ENCODE measurements around the gene L3HYPDH. TPM values are rescaled to one million over a fixed set of nuclear protein-coding genes. Genes with fewer than 3 reads are reported as not detected.
A peak's percentile ranks its signal among the peaks of the same experiment; 100 is the strongest.

L3HYPDH gene
- total RNA-seq (11.9 TPM), polyA plus RNA-seq (25.1 TPM)
- long read RNA-seq, donor 1 = 0 reads
- long read RNA-seq, donor 2 = 0 reads
- long read RNA-seq, donor 3, partial matches to known transcripts = 0 of 6 reads
- long read RNA-seq, donor 3, other reads (novel, unspliced or antisense) = 0 of 6 reads
- long read RNA-seq, donor 4, partial matches to known transcripts = 0 of 3 reads
- long read RNA-seq, donor 4, other reads (novel, unspliced or antisense) = 0 of 3 reads
- long read RNA-seq, donor 5, partial matches to known transcripts = 0 of 9 reads
- long read RNA-seq, donor 5, other reads (novel, unspliced or antisense) = 0 of 9 reads
- long read RNA-seq, donor 6 = 0 reads
- long read RNA-seq, donor 7, partial matches to known transcripts = 0 of 2 reads
- long read RNA-seq, donor 7, other reads (novel, unspliced or antisense) = 0 of 2 reads
- long read RNA-seq, donor 8 = 0 reads
- long read RNA-seq, donor 9, partial matches to known transcripts = 0 of 3 reads
- long read RNA-seq, donor 9, other reads (novel, unspliced or antisense) = 0 of 3 reads
- long read RNA-seq, donor 10, partial matches to known transcripts = 0 of 1 reads
- long read RNA-seq, donor 10, other reads (novel, unspliced or antisense) = 0 of 1 reads

DNA sequence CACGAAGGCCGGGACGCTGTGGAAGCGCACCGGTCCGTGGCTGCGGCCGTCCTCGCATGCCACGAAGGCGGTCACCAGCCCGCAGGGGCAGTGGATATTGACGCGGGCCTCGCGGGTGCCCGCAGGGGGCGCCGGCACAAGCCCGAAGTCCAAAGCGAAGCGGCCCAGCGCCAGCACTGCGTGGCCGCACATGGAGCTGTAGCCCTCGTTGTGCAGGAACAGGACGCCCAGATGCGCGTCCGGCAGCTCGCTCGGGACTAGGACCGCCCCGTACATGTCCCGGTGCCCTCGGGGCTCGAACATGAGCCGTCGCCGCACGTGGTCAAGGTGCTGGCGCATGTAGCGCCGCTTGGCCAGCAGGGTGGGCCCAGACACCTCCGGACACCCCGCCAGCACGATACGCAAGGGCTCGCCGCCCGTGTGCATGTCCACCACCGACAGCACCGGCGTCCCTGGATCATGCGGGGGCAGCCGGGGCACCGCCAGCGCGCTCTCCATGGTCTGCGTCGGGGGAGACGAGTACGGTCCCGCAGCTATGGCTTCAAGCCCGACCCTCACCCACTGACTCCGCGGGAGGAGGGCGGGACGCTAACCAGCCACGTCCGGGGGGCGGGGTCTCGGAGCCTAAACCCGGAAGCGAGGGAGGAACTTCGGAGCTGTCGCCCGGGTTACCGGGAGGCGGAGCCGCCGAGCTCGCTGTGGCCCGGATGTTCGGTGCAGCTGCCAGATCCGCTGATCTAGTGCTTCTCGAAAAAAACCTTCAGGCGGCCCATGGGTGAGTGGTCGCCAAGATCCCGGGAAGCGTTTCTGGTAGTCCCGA lies at the start of gene L3HYPDH, which contains the start of gene JKAMP:
Gene L3HYPDH, minus strand, starts transcription at position 590 of the 820 bp plus-strand sequence. Its CDS starts 92 bp downstream, at position 498.
Gene JKAMP, plus strand, starts transcription at position 699 of the 820 bp plus-strand sequence. Its CDS starts 73 bp downstream, at position 772.
- no peaks in the 10 kb centered on the region for H3K9me3 ChIP-seq (ENCODE audit: control insufficient read depth in 2 of 2, insufficient read depth in 1 of 2, low read length in 1 of 2)
- peak; percentile 87 to 98 (median 95) for DNase-seq (ENCODE audit: low read depth in 6 of 9, low spot score in 9 of 9)
- H3K27ac ChIP-seq (ENCODE audit: low read depth in 1 of 2, low read length in 1 of 2) = peak within 1 kb of the TSS; percentile 82 to 88
- under 1% methylated on average over 92 of the region's 92 CpGs for WGBS
- H3K27me3 ChIP-seq (ENCODE audit: control insufficient read depth in 2 of 2, insufficient read depth in 1 of 2, low read length in 1 of 2) = no peaks in the 10 kb centered on the region
- peaks cover 0 to 11% of the 10 kb centered on the region in 2 donors for H3K36me3 ChIP-seq (ENCODE audit: control insufficient read depth in 2 of 2, insufficient read depth in 2 of 2, low read length in 1 of 2)
- peak within 1 kb of the TSS; percentile 76 to 94 for H3K4me3 ChIP-seq (ENCODE audit: low read length in 2 of 2)
- H3K4me1 ChIP-seq (ENCODE audit: control insufficient read depth in 2 of 2, insufficient read depth in 2 of 2, low read length in 2 of 2) = peaks cover 11 to 16% of the 10 kb centered on the region in 2 donors

DNA sequence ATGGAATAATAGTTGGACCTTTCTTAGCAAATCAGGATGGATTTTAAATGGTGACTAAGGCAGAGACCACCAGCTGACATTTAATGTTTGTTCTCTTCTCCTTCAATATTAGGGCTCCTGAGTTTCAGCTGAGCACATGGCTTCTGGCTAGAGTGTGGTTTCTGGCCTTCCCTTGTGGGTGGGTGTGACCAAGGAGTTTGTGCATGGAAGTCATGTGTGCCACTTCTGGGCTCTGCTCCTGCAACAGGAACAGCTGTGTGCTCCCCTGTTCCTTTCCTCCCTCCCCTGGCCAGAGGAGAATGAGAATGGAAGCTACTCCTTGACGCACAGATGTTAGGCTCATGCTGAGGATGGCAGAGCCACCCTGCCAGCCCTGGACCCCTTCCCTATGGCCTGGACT lies 48.2 kb upstream of the L3HYPDH start:
- Histone ChIP-seq H3K4me1 (ENCODE audit: control insufficient read depth in 2 of 2, insufficient read depth in 2 of 2, low read length in 2 of 2) (no peaks in the 10 kb centered on the region), H3K27me3 (ENCODE audit: control insufficient read depth in 2 of 2, insufficient read depth in 1 of 2, low read length in 1 of 2) (no peaks in the 10 kb centered on the region), H3K4me3 (ENCODE audit: low read length in 2 of 2) (no peak overlapping the region), H3K36me3 (ENCODE audit: control insufficient read depth in 2 of 2, insufficient read depth in 2 of 2, low read length in 1 of 2) (no peaks in the 10 kb centered on the region), H3K9me3 (ENCODE audit: control insufficient read depth in 2 of 2, insufficient read depth in 1 of 2, low read length in 1 of 2) (no peaks in the 10 kb centered on the region), H3K27ac (ENCODE audit: low read depth in 1 of 2, low read length in 1 of 2) (no peak overlapping the region)
- no peak for DNase-seq (ENCODE audit: low read depth in 6 of 9, low spot score in 9 of 9)
- WGBS = 100% methylated on average over 1 of the region's 1 CpG

DNA sequence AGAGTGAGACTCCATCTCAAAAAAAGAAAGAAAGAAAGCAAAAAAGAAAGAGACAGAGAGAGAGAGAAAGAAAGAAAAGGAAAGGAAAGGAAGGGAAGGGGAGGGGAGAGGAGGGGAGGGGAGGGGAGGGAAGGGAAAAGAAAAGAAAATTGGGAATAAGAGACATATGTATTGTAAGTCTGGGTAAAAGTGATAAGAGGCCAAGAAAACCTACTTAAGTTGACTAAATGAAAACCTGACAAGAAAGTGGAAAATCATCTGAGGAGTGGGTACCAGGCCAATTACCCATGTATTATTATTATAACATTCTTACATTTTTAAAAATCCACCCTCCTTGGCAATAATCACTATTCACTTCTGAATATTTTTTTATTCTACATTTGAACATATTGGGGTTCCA lies 46.1 kb upstream of the L3HYPDH start:
- Histone ChIP-seq H3K4me1 (ENCODE audit: control insufficient read depth in 2 of 2, insufficient read depth in 2 of 2, low read length in 2 of 2) (no peaks in the 10 kb centered on the region), H3K27me3 (ENCODE audit: control insufficient read depth in 2 of 2, insufficient read depth in 1 of 2, low read length in 1 of 2) (no peaks in the 10 kb centered on the region), H3K36me3 (ENCODE audit: control insufficient read depth in 2 of 2, insufficient read depth in 2 of 2, low read length in 1 of 2) (no peaks in the 10 kb centered on the region), H3K27ac (ENCODE audit: low read depth in 1 of 2, low read length in 1 of 2) (no peak overlapping the region), H3K4me3 (ENCODE audit: low read length in 2 of 2) (no peak overlapping the region), H3K9me3 (ENCODE audit: control insufficient read depth in 2 of 2, insufficient read depth in 1 of 2, low read length in 1 of 2) (no peaks in the 10 kb centered on the region)
- no peak for DNase-seq (ENCODE audit: low read depth in 6 of 9, low spot score in 9 of 9)

- 95% methylated on average over 2 of the region's 2 CpGs for WGBS
- Histone ChIP-seq H3K9me3 (ENCODE audit: control insufficient read depth in 2 of 2, insufficient read depth in 1 of 2, low read length in 1 of 2) (no peaks in the 10 kb centered on the region), H3K36me3 (ENCODE audit: control insufficient read depth in 2 of 2, insufficient read depth in 2 of 2, low read length in 1 of 2) (no peaks in the 10 kb centered on the region), H3K4me3 (ENCODE audit: low read length in 2 of 2) (no peak overlapping the region), H3K27ac (ENCODE audit: low read depth in 1 of 2, low read length in 1 of 2) (no peak overlapping the region), H3K4me1 (ENCODE audit: control insufficient read depth in 2 of 2, insufficient read depth in 2 of 2, low read length in 2 of 2) (no peaks in the 10 kb centered on the region), H3K27me3 (ENCODE audit: control insufficient read depth in 2 of 2, insufficient read depth in 1 of 2, low read length in 1 of 2) (no peaks in the 10 kb centered on the region)
- no peak for DNase-seq (ENCODE audit: low read depth in 6 of 9, low spot score in 9 of 9)
Measured at GRCh38 chr14:59529189-59529588, 45.0 kb upstream of the L3HYPDH start.

- H3K27ac ChIP-seq (ENCODE audit: low read depth in 1 of 2, low read length in 1 of 2) = no peak overlapping the region
- no peaks in the 10 kb centered on the region for H3K4me1 ChIP-seq (ENCODE audit: control insufficient read depth in 2 of 2, insufficient read depth in 2 of 2, low read length in 2 of 2)
- WGBS = 96% methylated on average over 3 of the region's 3 CpGs
- no peaks in the 10 kb centered on the region for H3K9me3 ChIP-seq (ENCODE audit: control insufficient read depth in 2 of 2, insufficient read depth in 1 of 2, low read length in 1 of 2)
- no peak for DNase-seq (ENCODE audit: low read depth in 6 of 9, low spot score in 9 of 9)
- H3K4me3 ChIP-seq (ENCODE audit: low read length in 2 of 2) = no peak overlapping the region
- H3K27me3 ChIP-seq (ENCODE audit: control insufficient read depth in 2 of 2, insufficient read depth in 1 of 2, low read length in 1 of 2) = no peaks in the 10 kb centered on the region
- H3K36me3 ChIP-seq (ENCODE audit: control insufficient read depth in 2 of 2, insufficient read depth in 2 of 2, low read length in 1 of 2) = no peaks in the 10 kb centered on the region
Measured at GRCh38 chr14:59520224-59520623, 36.0 kb upstream of the L3HYPDH start.

GRCh38 chr14:59511916-59512575 lies 27.8 kb upstream of the L3HYPDH start:
- peak in 3 of 9 donors; percentile 3 to 28 (median 23) for DNase-seq (ENCODE audit: low read depth in 6 of 9, low spot score in 9 of 9)
- H3K4me3 ChIP-seq (ENCODE audit: low read length in 2 of 2) = no peak overlapping the region
- H3K27ac ChIP-seq (ENCODE audit: low read depth in 1 of 2, low read length in 1 of 2) = no peak overlapping the region
- H3K9me3 ChIP-seq (ENCODE audit: control insufficient read depth in 2 of 2, insufficient read depth in 1 of 2, low read length in 1 of 2) = no peaks in the 10 kb centered on the region
- no peaks in the 10 kb centered on the region for H3K4me1 ChIP-seq (ENCODE audit: control insufficient read depth in 2 of 2, insufficient read depth in 2 of 2, low read length in 2 of 2)
- H3K27me3 ChIP-seq (ENCODE audit: control insufficient read depth in 2 of 2, insufficient read depth in 1 of 2, low read length in 1 of 2) = no peaks in the 10 kb centered on the region
- no peaks in the 10 kb centered on the region for H3K36me3 ChIP-seq (ENCODE audit: control insufficient read depth in 2 of 2, insufficient read depth in 2 of 2, low read length in 1 of 2)
- 96% methylated on average over 4 of the region's 4 CpGs for WGBS

DNA sequence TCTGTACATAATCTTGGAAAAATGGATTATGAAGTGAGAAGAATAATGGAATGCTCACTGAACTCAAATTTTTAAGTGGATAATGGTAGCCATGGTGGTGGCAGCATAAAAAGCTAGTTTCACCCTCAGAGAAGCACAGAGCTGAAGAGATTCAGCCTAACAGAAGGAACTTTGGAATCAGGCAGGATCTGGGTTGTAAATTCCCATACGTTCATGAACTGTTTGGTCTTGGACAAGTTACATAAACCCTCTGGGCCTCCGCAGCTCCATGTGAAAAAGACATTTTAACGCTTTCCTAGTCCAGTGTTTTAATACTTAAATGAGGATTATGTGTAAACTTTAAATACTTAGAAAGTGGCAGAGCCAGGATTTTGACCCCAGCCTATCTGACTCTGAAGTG lies 26.8 kb upstream of the L3HYPDH start:
- DNase-seq (ENCODE audit: low read depth in 6 of 9, low spot score in 9 of 9) = no peak
- 64% methylated on average over 3 of the region's 3 CpGs for WGBS

GRCh38 chr14:59510001-59510400 lies 25.8 kb upstream of the L3HYPDH start:
- Histone ChIP-seq H3K9me3 (ENCODE audit: control insufficient read depth in 2 of 2, insufficient read depth in 1 of 2, low read length in 1 of 2) (no peaks in the 10 kb centered on the region), H3K4me1 (ENCODE audit: control insufficient read depth in 2 of 2, insufficient read depth in 2 of 2, low read length in 2 of 2) (no peaks in the 10 kb centered on the region), H3K4me3 (ENCODE audit: low read length in 2 of 2) (no peak overlapping the region), H3K27me3 (ENCODE audit: control insufficient read depth in 2 of 2, insufficient read depth in 1 of 2, low read length in 1 of 2) (no peaks in the 10 kb centered on the region), H3K36me3 (ENCODE audit: control insufficient read depth in 2 of 2, insufficient read depth in 2 of 2, low read length in 1 of 2) (no peaks in the 10 kb centered on the region), H3K27ac (ENCODE audit: low read depth in 1 of 2, low read length in 1 of 2) (no peak overlapping the region)
- no peak for DNase-seq (ENCODE audit: low read depth in 6 of 9, low spot score in 9 of 9)
- WGBS = 94% methylated on average over 2 of the region's 2 CpGs

More for the DNA sequence above, 26.8 kb upstream of the L3HYPDH start:
- no peaks in the 10 kb centered on the region for H3K27me3 ChIP-seq (ENCODE audit: control insufficient read depth in 2 of 2, insufficient read depth in 1 of 2, low read length in 1 of 2)
- no peak overlapping the region for H3K27ac ChIP-seq (ENCODE audit: low read depth in 1 of 2, low read length in 1 of 2)
- no peaks in the 10 kb centered on the region for H3K9me3 ChIP-seq (ENCODE audit: control insufficient read depth in 2 of 2, insufficient read depth in 1 of 2, low read length in 1 of 2)
- no peak overlapping the region for H3K4me3 ChIP-seq (ENCODE audit: low read length in 2 of 2)
- no peaks in the 10 kb centered on the region for H3K4me1 ChIP-seq (ENCODE audit: control insufficient read depth in 2 of 2, insufficient read depth in 2 of 2, low read length in 2 of 2)
- H3K36me3 ChIP-seq (ENCODE audit: control insufficient read depth in 2 of 2, insufficient read depth in 2 of 2, low read length in 1 of 2) = no peaks in the 10 kb centered on the region
